GM21576 (cell line): ENCODE measurements around the gene SPOCD1.

ENCODE experiments used
- ATAC-seq: cut with Tn5 transposase; IDR thresholded peaks from one replicate; pipeline ENCODE4 v1.9.1; 2021; ENCODE audit warnings: mild to moderate bottlenecking, moderate library complexity; ENCODE audit not compliant: unreplicated experiment

SPOCD1 gene

GRCh38 chr1:31774495-31774894 lies 41.3 kb downstream of the SPOCD1 start:
- no peak for ATAC-seq

GRCh38 chr1:31773861-31774260 lies 42.0 kb downstream of the SPOCD1 start:
- ATAC-seq = no peak

DNA sequence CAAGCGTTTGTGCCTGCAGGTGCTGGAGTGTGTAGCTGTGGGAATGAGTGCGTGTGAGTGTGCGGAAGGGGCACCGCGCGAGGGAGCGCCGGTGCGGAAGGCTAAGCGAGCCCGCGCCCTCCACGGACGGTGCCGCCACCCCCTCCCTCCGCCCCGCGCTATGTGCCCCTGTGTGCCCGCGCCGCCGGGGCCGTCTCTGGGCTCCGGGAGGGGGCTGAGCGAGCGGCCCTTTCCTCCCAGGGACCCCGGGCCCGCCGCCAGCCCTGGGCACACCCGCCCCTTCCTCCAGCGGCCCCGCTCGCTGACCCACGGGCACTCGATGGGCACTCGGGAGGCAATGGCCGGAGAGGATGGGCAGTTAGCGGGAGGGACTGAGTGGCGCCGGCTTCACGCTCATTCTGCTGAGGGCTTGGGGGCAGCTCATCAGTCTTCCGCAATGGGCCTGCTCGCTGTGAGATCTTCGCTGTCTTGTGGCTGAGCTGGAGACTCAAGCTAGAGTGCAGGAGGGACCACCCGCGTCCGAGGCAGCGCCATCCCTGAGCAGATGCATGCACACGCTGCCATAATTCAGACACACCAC lies 43.1 kb downstream of the SPOCD1 start:
- no peak for ATAC-seq

GRCh38 chr1:31771891-31772668 lies 43.7 kb downstream of the SPOCD1 start:
- no peak for ATAC-seq

- ATAC-seq = no peak
Observed at GRCh38 chr1:31769720-31770390, 46.0 kb downstream of the SPOCD1 start.

DNA sequence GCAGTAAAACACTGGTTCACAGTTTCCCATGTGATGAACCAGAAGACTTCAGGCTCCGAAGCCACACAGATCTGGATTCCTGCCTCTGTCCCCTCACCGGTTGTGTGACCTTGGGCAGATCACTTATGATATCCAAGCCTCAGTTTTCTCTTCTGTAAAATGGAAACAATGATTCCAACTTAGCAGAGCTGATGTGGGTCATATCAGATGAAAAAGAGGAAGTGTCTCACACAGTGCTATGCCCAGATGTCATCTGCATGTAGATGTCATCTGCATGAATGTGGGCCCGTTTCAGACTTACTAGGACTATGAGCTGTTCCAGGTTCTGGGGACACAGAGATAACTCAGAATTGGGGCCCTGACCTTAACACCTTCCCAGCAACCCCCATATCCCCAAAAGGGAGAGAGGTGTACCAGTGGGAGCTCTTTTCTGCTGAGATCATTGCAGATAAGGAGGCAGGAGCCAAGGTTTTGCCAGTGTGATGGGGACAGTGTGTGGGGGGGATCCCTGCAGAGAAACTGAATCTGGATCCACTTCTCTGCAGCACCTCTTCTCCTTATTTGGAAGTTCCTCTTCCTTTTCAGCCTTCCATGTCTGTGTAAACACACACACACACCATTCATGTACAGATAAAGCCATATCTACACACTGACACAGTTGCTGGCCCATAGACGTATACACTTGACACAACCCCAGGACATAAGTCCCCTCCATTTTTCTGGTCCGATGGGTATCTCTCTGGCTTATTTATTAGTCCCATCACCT lies 46.7 kb downstream of the SPOCD1 start:
- no peak for ATAC-seq

GRCh38 chr1:31768407-31768907 lies 47.4 kb downstream of the SPOCD1 start:
- no peak for ATAC-seq

DNA sequence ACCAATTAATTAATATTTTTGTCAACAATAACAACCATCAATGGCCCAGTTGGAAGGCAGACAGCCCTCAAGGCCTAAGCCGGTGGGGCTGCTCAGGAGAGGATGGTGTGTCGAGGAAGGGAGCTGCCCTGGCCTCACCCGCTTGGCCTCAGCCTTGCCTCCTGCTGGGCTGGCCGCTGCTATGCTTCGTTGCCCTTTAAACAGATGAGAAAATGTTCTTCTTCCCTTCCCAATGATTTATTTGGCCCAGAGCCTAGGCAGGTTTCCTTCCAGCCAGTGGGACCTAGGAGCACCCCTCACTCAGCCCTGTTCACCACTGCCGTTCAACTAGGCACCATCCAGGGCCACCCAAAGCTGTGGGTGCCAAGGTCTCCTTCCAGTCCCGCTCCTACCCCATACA lies 48.6 kb downstream of the SPOCD1 start:
- ATAC-seq = no peak

- ATAC-seq = no peak
Observed at GRCh38 chr1:31765516-31765915, 50.3 kb downstream of the SPOCD1 start.

DNA sequence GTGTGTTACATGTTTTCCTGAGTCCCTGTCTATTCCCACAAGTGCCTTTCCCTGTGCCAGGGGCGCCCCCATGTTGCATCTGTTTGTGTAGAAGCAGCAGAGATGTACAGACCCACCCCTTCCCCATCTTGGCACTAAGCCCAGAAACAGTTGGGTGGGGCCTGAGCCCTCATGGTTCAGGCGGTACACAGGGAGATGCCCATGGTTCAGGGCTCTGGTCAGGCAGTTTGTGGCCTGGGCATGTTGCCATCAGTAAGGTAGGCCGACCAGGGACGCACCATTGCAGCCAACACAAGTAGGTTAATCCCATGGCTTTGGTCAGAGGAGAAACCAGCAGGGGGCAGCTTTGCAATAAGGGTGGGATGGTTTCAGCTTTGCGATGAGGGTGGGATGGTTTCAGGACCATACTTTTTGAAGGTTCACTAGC lies 50.8 kb downstream of the SPOCD1 start:
- no peak for ATAC-seq

- ATAC-seq = no peak
Observed at GRCh38 chr1:31764312-31765040, 51.3 kb downstream of the SPOCD1 start, which contains the start of gene ADGRB2. Gene ADGRB2 (minus strand): TSS chr1:31764340. CDS start chr1:31757221, 7,119 bp downstream.

DNA sequence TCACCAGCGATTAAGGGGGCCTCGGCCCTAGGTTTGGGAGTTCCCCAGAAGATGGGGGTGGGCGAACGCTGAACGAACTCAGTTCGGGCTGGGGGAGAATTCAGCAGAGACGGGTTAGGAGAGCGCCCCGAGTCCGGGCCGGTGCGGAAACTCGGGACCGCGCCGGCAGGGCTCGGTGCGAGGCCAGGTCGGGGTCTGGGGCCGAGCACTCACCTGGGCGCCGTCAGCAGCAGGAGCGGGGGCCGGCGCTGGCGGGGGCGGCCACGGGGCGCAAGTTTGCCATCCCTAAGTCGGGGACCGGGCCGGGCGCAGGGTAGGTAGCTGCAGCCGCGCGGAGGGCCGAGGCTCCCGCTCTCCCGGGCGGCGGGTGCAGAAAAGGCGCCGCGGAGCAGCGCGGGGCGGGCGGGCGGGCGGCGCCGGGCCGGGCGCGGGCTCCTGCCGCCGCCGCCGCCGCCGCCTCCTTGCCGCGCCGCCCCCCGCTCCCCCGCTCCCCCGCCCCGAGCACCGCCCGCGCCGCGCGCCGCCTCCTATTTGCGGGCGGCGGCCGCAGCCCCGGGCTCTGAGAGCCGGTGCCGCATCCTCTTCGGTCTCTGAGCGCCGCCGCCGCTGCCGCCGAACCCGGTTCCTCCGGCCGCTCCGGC lies 52.0 kb downstream of the SPOCD1 start:
- no peak for ATAC-seq

GRCh38 chr1:31762726-31763670 lies 52.8 kb downstream of the SPOCD1 start:
- ATAC-seq = no peak

- no peak for ATAC-seq
Observed at GRCh38 chr1:31762323-31762722, 53.5 kb downstream of the SPOCD1 start.

DNA sequence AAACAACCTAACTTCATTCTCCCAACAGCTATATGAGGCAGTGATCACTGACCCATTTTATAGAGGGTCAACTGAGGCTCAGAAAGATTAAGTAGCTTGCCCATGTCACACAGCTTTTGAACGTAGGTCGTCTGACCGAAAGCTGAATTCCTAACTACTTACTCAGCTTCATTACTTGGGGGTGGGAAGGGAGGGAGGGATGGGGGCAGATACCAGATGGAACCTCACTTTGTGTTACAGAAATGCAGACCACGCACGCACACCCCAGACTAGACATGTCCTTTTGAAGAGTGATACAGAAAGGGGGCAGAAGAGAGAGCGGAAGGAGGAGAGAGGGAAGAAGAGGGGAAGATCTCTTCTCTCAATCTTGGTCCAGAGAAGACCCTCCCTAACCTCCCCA lies 53.9 kb downstream of the SPOCD1 start:
- ATAC-seq = no peak

DNA sequence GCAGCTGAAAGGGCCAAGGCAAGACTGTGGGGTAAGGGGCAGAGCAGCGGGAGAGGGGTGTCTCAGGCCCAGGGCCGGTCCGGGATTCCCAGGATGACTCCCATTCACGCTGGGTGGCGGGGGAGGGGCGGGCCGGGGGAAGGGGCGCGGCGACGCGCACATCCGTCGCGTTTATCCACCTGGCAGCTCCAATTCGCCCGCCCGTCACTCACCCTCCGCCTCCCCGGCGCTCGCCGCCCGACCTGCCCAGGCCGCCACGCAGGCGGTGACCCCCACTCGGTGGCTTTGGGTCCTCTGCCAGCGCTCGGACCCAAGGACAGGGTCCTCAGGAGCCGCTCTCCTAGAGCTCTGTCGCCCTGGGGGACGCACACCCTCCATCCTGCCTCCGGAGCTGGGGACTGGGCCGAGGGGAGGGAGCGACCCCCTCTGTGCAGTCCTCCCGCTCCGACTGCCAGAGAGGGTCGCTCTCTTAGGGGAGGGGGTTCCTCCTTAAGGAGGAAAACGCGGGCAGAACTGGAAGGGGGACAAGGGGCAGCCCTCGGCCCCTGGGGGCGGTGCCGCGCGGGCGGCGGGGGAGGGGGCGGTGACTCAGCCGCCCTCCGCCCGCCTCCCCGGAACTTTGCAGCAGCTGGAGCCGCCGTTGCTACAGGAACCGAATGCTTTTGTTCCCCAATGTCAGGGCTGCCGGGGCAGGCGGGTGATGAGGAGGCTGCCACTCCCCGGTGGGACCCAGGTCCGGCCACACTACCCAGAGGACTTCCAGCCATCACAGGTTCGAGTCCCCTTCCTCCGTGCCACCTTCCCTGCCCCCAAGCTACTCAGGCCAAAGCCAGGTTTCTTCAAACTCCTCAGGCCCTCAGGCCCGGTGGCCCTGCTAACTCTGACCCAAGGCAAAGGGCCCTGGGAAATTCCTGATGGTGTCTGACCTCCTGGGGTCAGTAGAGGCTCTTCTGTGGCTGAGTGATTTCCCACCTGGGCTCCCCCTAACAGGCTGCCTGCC lies 55.1 kb downstream of the SPOCD1 start:
- ATAC-seq = no peak

GRCh38 chr1:31759298-31760023 lies 56.4 kb downstream of the SPOCD1 start:
- no peak for ATAC-seq
